NCI-H1417 treated with DMSO at 0.1 percent for 48 hours (cell line): ENCODE data around the gene SLC7A11.

Experiments used
- DNase-seq: peaks from one replicate; lab custom pipeline; 2025; lab: John Stamatoyannopoulos, UW

SLC7A11 gene

GRCh38 chr4:138162259-138162658, 79.9 kb downstream of the SLC7A11 start:
- DNase-seq = peak; percentile 17

- DNase-seq = no peak
These were observed 80.8 kb downstream of the SLC7A11 start for GRCh38 chr4:138161351-138161750.

DNA sequence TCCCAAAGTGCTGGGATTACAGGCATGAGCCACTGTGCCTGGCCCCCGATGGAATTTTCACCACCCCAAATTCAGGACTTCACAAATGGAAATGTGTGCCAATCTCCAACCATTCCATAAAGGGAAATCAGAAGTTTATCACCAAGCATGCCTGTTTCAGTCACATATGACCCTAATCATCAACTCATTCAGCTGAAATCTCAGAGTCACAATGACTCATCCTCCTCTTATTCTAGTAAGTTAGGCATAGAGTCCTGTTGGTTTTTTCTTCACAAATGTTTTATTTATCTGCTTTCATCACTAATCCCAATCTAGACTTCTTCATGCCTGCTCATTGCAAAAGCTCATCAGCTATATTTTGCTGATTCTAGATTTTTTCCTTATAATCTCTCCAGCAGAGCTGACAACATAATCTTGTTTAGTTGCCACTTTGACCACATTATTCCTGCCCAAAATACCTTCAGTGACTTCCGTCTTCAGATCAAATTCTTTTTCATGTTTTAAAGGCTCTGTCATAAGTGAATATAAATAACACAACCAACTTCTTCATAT, 83.3 kb downstream of the SLC7A11 start:
- no peak for DNase-seq

- no peak for DNase-seq
These were observed 101.3 kb downstream of the SLC7A11 start for GRCh38 chr4:138140879-138141278.

DNA sequence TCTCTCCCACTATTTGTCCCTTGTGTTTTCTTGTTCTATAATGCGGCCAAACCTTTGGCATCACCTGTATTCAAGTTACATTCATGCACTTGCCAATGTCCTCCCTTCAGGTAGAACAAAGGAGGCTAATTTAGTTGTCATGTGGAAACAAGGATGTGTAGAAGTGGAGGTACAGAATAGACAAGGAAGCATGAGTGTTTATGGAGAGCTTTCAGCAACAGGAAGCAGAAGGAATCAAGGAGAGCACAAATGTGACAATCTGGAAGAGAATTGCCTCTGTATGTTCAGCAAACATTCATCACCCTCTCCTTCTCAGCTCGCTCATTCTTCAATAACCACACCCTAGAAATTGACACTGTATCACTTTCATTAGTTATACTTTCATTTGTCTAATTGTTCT, 103.4 kb downstream of the SLC7A11 start:
- DNase-seq = no peak

DNA sequence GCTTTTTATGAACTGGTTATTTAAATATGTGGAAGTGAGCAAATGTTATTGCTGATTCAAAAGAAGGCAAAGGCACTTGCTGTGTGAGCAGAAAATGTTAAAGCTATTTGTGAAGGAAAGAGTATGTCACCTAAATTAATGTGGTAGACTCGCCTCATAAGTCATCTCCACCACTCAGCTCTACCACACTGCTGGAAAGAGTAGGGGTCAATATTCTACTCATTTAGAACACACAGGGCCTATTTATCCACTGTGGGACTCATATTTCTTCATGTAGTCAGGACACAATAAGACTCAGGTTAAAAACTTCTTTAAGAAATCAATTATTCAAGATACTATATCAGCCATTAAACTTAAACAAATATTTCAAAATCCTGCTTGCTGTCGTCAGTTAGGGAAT, 106.5 kb downstream of the SLC7A11 start:
- no peak for DNase-seq

GRCh38 chr4:138118270-138118669, 123.9 kb downstream of the SLC7A11 start:
- no peak for DNase-seq

DNA sequence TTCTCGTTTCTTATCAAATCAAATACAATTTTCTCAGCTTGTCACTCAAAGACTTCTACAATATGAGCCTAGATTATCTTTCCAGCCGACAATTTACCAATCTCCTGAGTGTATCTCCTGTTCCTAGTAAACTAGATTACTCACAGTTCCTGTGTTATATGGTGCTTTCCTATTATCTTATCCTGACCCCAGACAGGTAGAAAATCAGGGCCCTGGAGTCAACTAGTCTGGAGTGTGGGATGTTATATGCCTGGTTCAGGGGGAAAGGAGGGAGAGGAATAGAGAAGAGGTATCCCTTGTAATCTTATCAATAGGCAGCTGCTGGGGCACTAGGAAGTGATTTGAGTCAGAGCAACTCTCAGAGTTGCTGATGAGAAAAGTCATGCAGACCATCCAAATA, 127.1 kb downstream of the SLC7A11 start:
- DNase-seq = no peak

DNA sequence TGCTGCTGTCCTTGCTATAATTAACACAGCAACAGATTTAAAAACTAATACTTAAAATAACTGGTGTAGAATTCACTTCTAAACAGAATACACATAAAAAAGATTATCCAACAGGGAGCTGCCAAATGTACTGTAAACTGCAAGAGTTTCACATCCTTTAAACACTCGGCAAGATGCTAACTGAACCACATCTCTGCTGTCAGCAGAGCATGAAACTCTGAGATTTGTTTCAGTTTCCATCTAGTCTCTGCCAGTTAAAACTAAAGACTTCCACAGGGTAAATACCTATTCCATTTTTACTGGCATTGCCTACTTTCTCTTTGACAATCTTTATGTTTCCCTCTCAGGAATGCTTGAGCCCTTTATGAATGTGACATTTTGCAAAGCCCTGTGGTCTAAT, 127.7 kb downstream of the SLC7A11 start:
- DNase-seq = no peak
